Measurements from ENCODE around the gene RNF175. TPM values are rescaled to one million over a fixed set of nuclear protein-coding genes. Genes with fewer than 3 reads are reported as not detected.

The RNF175 gene
- total RNA-seq, 1 donor from 2014 or later, result 2.0 TPM

GRCh38 chr4:153735906-153736461, 23.8 kb downstream of the RNF175 start:
- TF ChIP-seq CTCF (IDR thresholded peaks at IDR 0.05; ENCODE audit: insufficient read depth, low read length, poor library complexity, severe bottlenecking), result no peak
- H3K27me3 ChIP-seq (ENCODE audit: control insufficient read depth, insufficient read depth, low read length), result no peaks in the 10 kb centered on the region
- DNase-seq (ENCODE audit: low read depth), result no peak
- no peak overlapping the region for H3K4me3 ChIP-seq (ENCODE audit: low read depth, low read length)
- no peaks in the 10 kb centered on the region for H3K36me3 ChIP-seq (ENCODE audit: control insufficient read depth, insufficient read depth, low read length)

GRCh38 chr4:153733751-153734448, 25.9 kb downstream of the RNF175 start:
- no peaks in the 10 kb centered on the region for H3K36me3 ChIP-seq (ENCODE audit: control insufficient read depth, insufficient read depth, low read length)
- H3K27me3 ChIP-seq (ENCODE audit: control insufficient read depth, insufficient read depth, low read length), result no peaks in the 10 kb centered on the region
- no peak overlapping the region for H3K4me3 ChIP-seq (ENCODE audit: low read depth, low read length)

GRCh38 chr4:153731239-153731638, 28.6 kb downstream of the RNF175 start:
- Histone ChIP-seq H3K4me3 (ENCODE audit: low read depth, low read length) (no peak overlapping the region), H3K36me3 (ENCODE audit: control insufficient read depth, insufficient read depth, low read length) (no peaks in the 10 kb centered on the region), H3K27me3 (ENCODE audit: control insufficient read depth, insufficient read depth, low read length) (no peaks in the 10 kb centered on the region)
- TF ChIP-seq CTCF (IDR thresholded peaks at IDR 0.05; ENCODE audit: insufficient read depth, low read length, poor library complexity, severe bottlenecking), result no peak
- DNase-seq (ENCODE audit: low read depth), result peak; percentile 70

More at GRCh38 chr4:153733751-153734448, 25.9 kb downstream of the RNF175 start:
- TF ChIP-seq CTCF (IDR thresholded peaks at IDR 0.05; ENCODE audit: insufficient read depth, low read length, poor library complexity, severe bottlenecking), result no peak
- DNase-seq (ENCODE audit: low read depth), result no peak

GRCh38 chr4:153729895-153730294, 29.9 kb downstream of the RNF175 start:
- TF ChIP-seq CTCF (IDR thresholded peaks at IDR 0.05; ENCODE audit: insufficient read depth, low read length, poor library complexity, severe bottlenecking), result no peak
- H3K36me3 ChIP-seq (ENCODE audit: control insufficient read depth, insufficient read depth, low read length), result no peaks in the 10 kb centered on the region
- no peak overlapping the region for H3K4me3 ChIP-seq (ENCODE audit: low read depth, low read length)
- no peaks in the 10 kb centered on the region for H3K27me3 ChIP-seq (ENCODE audit: control insufficient read depth, insufficient read depth, low read length)
- DNase-seq (ENCODE audit: low read depth), result no peak

GRCh38 chr4:153728660-153729059, 31.2 kb downstream of the RNF175 start:
- TF ChIP-seq CTCF (IDR thresholded peaks at IDR 0.05; ENCODE audit: insufficient read depth, low read length, poor library complexity, severe bottlenecking), result no peak
- Histone ChIP-seq H3K36me3 (ENCODE audit: control insufficient read depth, insufficient read depth, low read length) (no peaks in the 10 kb centered on the region), H3K4me3 (ENCODE audit: low read depth, low read length) (no peak overlapping the region), H3K27me3 (ENCODE audit: control insufficient read depth, insufficient read depth, low read length) (no peaks in the 10 kb centered on the region)
- no peak for DNase-seq (ENCODE audit: low read depth)

- no peaks in the 10 kb centered on the region for H3K36me3 ChIP-seq (ENCODE audit: control insufficient read depth, insufficient read depth, low read length)
- no peak for DNase-seq (ENCODE audit: low read depth)
- no peaks in the 10 kb centered on the region for H3K27me3 ChIP-seq (ENCODE audit: control insufficient read depth, insufficient read depth, low read length)
- no peak overlapping the region for H3K4me3 ChIP-seq (ENCODE audit: low read depth, low read length)
- TF ChIP-seq CTCF (IDR thresholded peaks at IDR 0.05; ENCODE audit: insufficient read depth, low read length, poor library complexity, severe bottlenecking), result no peak
Observed at GRCh38 chr4:153728151-153728550, 31.7 kb downstream of the RNF175 start.
